ENCODE data around the gene ESR2.
"Not testable (repeated sequence)": the region's sequence is repeated elsewhere in the genome, so short reads cannot be mapped to it uniquely, and the experiment has no call there.

The ESR2 gene

GRCh38 chr14:64075613-64076005 lies 218.6 kb downstream of the ESR2 start:
- DNase-seq, result no peak

GRCh38 chr14:64074961-64075612 lies 219.1 kb downstream of the ESR2 start:
- no peak for DNase-seq

GRCh38 chr14:64069634-64070359 lies 224.4 kb downstream of the ESR2 start:
- DNase-seq, result no peak

DNA sequence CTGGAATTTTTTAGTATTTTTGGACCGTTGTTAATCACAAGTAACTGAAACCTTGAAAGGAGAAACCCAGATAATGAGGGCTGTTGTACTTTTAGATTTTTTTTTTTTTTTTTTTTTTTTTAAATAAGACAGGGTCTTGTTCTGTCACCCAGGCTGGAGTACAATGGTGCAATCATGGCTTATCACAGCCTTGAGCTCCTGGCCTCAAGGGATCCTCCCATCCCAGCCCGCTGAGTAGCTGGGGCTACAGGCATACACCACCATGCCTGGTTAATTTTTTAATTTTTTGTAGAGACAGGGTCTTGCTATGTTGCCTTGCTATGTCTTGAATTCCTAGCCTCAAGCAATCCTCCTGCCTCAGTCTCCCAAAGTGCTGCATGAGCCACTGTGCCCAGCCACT lies 229.7 kb downstream of the ESR2 start:
- DNase-seq, result no peak

- no peak for DNase-seq
Observed at GRCh38 chr14:64062381-64063115, 231.6 kb downstream of the ESR2 start.

DNA sequence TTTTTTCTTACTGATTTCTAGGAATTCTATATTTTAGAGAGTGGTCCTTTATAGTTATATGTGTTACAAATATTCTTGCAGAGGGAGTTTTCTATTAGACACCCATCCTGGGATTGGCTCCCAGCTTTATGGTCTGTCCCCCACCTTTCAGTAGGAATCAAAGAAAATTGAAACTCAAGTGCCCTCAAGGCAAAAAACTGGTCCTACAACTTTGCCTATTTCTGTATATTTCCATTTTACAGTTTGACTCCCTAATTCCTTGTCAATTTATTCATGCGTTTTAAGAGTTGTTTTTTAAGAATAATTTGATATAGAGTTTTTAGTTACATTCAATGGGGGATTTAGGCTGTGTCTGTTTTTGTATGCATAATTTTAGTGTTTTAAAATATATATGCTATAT lies 232.5 kb downstream of the ESR2 start:
- DNase-seq, result no peak

- no peak for DNase-seq
Observed at GRCh38 chr14:64061115-64061514, 233.1 kb downstream of the ESR2 start.

DNA sequence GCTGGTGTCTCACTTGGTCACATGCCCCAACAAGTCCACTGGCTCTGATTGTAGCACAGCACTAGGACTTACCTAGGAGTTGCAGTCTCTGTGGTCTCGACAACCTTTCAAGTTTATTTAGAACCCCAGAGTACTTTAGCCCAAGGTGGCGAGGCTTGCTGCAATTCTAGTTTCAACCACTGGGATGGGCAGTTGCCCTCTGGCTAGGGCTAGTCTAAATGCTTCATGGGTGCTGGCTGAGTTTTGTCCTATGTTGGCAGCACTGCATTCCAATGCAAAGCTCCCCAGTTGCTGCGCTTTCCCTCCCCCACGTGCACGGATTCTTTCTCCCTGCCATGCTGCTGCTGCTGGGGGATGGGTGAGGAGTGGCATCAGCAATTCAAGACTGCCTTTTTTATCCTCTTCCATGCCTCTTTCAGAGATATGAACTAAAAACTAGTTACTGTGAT lies 233.5 kb downstream of the ESR2 start:
- DNase-seq, result no peak

DNA sequence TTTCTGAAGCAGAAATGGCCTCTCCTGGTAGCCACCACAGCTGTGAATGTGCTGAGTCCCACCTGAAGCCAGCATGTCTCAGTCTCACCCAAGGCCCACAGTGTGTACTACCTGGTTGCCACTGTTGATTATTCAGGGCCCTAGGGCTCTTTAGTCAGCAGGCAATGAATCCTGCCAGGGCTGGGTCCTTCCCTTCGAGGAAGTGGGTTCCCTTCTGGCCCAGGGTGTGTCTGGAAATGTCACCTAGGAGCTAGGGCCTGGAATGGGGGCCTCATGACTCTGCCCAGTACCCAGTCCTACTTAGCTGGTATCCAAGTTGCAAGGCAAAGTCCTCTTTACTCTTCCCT lies 234.0 kb downstream of the ESR2 start:
- DNase-seq, result no peak

GRCh38 chr14:64059454-64060198 lies 234.5 kb downstream of the ESR2 start:
- DNase-seq, result no peak

DNA sequence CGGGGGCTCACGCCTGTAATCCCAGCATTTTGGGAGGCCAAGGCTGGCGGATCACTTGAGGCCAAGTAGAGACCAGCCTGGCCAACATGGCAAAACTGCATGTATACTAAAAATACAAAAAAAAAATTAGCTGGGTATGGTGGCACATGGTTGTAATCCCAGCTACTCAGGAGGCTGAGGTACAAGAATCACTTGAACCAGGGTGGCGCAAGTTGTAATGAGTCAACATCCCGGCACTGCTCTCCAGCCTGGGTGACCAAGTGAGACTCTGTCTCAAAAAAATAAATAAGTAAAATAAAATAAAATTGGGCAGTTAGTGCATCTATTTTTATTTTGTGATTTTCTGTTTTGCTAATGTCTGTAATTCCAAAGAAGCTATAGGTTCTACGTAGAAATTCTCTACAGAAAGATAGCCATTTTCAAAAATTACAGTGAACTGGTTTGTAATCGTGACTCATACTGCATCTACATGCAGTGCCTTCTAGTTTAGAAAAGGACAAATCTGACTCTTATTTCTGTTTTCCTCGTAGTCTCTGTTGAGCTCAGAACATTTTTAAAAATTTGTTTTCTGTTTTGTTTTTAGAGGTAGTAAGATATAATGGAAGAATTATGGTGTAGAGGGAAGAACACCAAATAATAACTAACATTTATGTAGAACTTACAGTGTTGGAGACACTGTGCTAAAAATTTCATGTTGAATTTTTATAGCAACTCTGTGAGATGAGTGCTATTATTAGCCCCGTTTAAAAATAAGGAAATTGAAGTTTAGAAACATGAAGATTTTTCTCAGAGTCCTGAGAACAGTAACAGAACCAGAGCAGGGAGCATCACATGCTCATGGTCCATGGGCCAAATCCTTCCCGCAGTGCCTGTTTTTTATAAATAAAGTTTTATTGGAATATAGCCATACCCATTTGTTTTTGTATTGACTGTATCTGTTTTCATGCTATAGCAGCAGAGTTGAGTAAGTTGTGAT lies 240.2 kb downstream of the ESR2 start:
- DNase-seq, result no peak

- no peak for DNase-seq
Observed at GRCh38 chr14:64049616-64050381, 244.4 kb downstream of the ESR2 start.

DNA sequence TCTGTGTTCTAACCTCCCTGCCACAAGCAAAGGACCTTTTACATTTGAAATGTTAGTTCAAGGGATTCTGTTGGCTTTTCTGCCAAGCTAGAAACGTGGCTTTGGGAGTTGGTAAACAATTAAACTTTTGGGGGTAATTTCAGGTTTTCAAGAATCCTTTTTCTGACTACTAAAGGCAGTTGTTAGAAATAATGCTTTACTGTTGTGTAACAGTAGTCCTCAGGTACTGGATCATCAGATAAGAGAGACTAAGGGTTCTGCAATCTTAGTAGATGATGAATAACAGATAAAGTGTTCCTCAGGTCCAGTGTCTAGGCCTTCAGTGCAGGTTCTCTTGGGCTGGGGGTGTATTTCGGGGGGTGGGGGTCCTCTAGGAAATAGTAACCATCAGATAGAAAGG lies 249.1 kb downstream of the ESR2 start:
- no peak for DNase-seq

- DNase-seq, result not testable (repeated sequence)
Observed at GRCh38 chr14:64043296-64043695, 250.9 kb downstream of the ESR2 start.

- no peak for DNase-seq
Observed at GRCh38 chr14:64040044-64040443, 254.1 kb downstream of the ESR2 start.

DNA sequence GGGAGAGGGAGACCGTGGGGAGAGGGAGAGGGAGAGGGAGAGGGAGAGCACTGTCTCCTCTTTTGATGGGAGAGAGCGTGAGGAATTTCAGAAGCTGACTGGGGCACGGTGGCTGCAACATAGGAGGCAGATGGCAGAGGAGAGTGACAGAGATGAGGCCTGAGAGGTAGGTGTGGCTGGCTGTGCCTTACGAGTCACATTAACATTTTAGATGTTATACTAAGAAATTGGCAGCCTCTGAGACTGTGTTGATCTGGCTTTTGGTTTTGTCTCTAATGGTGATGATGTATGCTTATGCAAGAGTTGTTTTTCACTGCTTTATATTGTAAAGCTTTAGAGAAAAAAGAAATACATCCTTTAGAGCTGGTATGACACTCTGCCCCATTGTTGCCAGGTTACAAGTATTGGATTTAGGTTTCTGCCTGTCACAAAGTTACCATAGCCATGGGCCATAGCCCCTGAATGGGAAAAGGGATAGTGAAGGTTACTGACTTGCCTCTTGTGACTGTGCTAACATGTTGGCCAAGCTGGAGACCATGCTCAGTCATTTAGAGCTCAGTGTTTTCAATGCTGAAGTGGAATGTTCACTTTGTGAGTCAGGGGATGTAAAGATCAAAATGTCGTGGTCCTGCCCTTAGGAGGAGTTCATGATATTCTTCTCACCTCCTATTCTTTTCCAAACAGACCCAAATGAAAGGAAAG lies 255.2 kb downstream of the ESR2 start:
- DNase-seq, result no peak

DNA sequence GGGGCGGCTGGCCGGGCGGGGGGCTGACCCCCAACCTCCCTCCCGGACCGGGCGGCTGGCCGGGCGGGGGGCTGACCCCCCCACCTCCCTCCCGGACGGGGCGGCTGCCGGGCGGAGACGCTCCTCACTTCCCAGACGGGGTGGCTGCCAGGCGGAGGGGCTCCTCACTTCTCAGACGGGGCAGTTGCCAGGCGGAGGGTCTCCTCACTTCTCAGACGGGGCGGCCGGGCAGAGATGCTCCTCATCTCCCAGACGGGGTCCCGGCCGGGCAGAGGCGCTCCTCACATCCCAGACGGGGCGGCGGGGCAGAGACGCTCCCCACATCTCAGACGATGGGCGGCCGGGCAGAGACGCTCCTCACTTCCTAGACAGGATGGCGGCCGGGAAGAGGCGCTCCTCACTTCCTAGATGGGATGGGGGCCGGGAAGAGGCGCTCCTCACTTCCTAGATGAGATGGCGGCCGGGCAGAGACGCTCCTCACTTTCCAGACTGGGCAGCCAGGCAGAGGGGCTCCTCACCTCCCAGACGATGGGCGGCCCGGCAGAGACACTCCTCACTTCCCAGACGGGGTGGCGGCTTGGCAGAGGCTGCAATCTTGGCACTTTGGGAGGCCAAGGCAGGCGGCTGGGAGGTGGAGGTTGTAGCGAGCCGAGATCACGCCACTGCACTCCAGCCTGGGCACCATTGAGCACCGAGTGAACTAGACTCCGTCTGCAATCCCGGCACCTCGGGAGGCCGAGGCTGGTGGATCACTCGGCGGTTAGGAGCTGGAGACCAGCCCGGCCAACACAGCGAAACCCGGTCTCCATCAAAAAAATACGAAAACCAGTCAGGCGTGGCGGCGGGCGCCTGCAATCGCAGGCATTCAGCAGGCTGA lies 256.1 kb downstream of the ESR2 start:
- not testable (repeated sequence) for DNase-seq

DNA sequence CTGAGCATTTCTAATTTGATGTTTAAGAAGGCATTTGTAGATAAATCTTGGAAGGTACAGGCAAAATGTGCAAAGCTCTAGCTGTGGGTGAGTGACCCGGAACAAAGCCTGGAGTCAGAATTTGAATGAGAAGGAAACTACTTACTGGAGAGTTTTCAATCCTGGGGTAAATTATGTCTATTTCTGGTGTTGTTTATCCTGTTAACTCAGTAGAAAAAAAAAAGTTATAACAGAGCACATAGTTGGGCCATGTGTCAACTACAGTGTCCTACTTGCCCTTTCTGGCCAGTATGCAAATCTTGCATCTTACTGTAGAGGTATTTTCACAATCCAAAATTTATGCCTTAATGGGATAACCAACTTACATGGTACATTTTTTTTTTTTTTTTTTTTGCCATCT lies 259.0 kb downstream of the ESR2 start:
- DNase-seq, result no peak
